GM18498 (cell line): ENCODE results near the gene TRIM31.

Source experiments
- ATAC-seq: cut with Tn5 transposase; IDR thresholded peaks from one replicate; pipeline ENCODE4 v1.9.1; 2021; ENCODE audit warnings: mild to moderate bottlenecking, moderate library complexity; ENCODE audit not compliant: unreplicated experiment

TRIM31 gene

GRCh38 chr6:30087876-30088275, 25.0 kb downstream of the TRIM31 start:
- ATAC-seq = no peak

DNA sequence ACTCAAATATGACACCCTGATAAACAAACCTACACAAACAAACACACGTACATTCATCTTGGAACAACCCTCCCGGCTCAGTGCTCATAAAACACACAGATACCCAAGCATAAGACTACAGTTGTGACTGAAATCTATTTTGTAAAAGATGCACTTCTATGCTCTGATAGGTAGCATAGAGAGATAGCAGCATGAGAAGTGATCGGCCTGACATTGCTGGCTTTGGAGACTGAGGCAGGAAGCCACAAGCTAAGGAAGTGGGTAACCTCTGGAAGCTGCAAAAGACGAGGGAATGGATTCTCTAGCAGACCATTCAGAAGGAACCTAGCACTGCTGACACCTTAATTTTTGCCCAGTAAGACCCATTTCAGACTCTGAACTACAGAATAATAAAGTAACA, 35.7 kb downstream of the TRIM31 start:
- no peak for ATAC-seq

DNA sequence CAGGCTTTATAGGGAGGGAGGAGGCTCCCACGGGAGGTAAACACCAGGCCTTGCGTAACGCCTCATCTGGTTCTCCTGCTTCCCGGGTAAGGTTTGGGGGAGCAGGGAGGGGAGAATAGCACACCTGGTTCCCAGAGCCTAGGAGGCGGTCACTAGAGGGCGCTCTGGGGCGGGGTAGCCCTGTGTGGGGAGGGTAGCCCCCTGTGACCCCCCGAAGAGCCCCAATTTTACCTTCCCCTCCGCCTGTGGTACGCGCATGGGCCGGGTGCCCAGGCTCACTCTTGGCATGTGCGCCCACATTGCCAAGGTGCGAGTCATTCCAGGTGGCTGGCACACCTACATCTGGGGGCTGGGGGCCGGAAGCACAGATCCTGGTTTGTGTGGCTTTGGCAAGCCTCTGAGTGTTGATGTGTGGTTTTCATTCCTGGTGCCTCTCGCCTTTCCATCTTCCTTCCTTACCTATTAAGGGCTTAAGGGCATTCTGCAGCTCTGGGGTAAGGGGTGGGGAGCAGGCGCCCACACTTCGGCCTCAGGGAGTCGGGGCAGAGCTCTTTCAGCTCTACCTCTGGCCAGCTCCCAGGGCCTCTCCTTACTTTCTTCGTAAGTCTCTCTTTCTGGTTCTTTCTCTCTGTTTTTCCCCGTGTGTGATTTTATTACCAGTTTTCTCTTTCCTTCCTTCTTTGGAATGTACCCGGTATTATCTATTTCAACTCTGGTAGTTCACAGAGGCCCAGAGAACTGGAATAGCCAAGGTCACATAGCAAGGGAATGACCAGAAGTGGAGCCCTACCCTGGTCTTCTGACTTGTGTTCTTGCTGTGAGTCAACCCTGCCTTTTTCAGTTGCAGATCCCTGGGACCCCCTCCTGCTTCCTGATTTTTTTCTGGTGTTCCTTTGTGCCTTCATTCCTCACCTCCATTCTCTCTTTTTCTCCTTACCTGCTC, 36.8 kb downstream of the TRIM31 start:
- ATAC-seq = no peak

DNA sequence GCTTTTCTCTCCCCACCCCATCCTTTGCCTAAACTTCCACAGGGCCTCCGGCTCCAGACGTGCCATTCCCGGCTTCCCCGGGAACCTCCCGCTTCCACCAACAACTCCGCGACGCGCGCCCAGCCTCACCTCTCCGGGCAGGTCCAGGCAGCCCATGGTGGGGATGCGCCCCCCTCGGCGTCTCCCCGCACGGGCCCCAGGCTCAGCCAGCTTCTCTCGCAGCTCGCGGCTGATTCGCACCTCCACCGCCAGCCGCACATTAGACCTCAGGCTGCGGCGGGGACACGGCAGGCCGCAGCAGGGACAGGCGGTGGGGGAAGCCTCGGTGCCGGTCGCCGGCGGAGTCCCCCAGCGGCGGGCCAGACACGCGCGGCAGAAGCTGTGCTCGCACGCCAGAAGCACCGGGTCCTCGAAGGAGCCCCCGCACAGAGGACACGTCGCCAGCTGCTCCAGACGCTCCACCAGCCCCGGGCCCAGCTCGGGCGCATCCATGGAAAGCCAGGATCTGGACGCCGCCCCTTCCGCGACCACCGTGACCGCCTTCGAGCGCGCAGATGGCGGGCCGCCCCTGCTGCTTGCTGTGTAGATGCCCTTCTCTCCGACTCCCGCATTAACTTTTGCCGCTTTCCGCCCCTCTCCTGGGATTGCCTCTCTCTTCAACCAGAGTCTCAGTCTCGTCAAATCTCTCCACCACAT, 37.6 kb downstream of the TRIM31 start, which contains the start of gene RNF39:
Gene RNF39 (minus strand): TSS at position 676 of the 696 bp plus-strand sequence. CDS start 184 bp downstream, at position 492.
- ATAC-seq = no peak

GRCh38 chr6:30074331-30075093, 38.4 kb downstream of the TRIM31 start:
- ATAC-seq = no peak

- ATAC-seq = no peak
Measured at GRCh38 chr6:30073489-30074235, 39.2 kb downstream of the TRIM31 start.

DNA sequence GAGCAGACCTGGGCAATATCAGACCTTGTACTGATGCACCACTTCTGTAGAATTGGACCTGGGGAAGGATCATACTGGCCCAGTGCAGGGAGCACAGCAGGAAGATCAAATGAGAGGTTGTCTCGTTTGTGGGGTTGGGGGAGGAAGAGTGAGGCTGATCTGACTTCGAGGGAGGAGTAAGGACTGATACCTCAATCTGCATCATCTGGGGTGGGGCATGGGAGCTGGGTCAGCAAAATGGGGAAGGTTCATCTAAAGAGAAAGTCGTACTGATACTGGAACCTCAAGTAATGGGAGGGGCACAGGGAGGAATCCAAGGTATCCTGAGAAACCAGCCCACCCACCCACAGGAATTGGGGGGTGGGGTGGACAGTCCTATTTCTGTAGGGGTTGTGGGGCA, 41.0 kb downstream of the TRIM31 start:
- ATAC-seq = no peak

- no peak for ATAC-seq
Measured at GRCh38 chr6:30071081-30071818, 41.6 kb downstream of the TRIM31 start.

DNA sequence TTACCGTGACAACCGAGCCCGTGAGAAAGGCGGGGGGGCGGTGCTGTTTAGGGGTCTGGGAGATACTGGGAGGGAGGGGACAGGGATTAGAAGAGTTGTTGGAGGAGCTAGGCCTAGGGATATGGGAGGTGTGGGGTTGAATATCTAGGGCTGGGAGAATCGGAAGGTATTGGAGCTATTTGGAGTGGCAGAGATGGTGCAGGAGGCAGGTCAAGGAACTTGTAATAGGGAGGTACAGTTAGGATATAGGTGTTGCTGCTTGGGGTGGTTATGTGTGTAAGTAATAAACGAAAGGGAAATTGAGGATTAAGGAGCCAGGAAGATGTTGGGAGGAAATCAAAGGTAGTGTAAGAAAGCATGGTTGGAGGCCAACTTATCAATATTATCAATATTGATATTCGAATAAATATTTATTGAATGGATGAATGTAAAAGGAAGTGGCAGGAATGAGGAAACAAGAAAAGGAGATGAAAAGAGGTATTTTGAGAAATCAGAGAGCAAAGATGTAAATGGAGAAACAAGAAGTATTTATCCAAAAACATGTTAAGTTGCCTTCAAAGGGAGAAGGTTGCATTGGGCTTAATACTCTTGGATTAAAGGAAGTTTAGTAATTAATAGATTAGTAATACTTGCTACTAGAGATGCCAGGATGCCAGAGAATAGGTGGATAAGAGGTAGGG, 45.3 kb downstream of the TRIM31 start:
- ATAC-seq = no peak

DNA sequence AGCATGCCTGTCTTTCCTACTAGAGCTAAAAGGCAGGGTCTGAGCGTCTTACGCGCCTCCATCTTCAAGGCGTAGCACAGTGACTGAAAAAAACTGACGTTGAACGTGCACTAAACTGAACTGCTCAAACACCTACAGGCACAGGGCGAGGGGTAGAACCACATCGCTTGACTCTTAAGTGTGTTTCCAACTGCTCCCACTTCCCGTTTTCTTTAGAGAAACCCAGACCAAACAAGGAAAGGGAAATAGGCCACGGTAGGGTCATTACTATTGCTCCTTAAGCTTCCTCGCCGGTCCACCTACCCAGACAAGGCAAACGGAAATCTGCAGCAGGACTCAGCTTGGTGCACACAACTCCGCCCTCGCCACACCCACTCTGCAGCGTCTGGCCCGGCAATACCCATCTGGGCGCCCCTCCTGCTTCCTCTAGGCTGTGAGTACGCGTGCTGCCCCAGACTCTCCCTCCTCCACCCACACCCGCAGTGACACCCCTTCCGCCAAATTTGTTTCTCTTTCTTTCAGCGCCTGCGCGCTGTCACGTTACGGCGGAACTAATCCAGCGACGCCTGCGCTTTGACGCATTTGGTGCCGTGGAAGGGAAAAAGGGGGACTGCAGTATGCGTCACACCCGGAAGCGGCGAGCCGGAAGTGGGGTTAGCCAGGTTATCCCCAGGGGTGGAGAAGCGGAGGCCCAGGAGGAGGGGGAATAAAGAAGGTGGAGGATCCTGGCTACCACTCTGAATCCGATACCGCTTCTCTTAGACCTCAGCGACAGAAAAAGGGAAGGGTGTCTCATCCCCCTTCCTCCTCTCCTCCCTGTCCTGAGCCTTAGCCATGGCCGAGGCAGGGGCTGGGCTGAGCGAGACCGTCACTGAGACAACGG, 46.1 kb downstream of the TRIM31 start, which contains the start of gene PPP1R11:
Gene PPP1R11 (plus strand): TSS at position 622 of the 883 bp plus-strand sequence. CDS start 213 bp downstream, at position 835.
- ATAC-seq = peak; percentile 96

GRCh38 chr6:30066082-30066481, 46.8 kb downstream of the TRIM31 start:
- no peak for ATAC-seq

DNA sequence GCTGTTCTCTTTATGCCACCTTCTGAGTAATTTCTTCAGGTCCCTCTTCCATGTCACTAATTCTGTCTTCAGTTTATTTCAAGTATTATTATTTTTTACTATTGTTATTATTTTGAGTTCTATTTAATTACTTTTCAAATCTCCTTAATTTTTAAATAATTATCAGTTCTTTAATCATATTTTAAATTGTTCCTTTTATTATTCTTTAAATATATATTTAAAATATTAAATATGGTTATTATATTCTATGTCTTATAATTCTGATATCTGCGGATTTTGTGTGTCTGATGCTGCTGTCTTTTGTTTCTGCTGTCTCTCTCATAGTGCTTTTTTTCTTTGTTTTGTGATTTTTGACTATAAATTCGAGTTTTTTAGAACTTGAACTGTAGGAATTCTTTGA, 49.6 kb downstream of the TRIM31 start:
- ATAC-seq = no peak

GRCh38 chr6:30062471-30063178, 50.3 kb downstream of the TRIM31 start:
- ATAC-seq = no peak

GRCh38 chr6:30061858-30062458, 50.9 kb downstream of the TRIM31 start:
- no peak for ATAC-seq

DNA sequence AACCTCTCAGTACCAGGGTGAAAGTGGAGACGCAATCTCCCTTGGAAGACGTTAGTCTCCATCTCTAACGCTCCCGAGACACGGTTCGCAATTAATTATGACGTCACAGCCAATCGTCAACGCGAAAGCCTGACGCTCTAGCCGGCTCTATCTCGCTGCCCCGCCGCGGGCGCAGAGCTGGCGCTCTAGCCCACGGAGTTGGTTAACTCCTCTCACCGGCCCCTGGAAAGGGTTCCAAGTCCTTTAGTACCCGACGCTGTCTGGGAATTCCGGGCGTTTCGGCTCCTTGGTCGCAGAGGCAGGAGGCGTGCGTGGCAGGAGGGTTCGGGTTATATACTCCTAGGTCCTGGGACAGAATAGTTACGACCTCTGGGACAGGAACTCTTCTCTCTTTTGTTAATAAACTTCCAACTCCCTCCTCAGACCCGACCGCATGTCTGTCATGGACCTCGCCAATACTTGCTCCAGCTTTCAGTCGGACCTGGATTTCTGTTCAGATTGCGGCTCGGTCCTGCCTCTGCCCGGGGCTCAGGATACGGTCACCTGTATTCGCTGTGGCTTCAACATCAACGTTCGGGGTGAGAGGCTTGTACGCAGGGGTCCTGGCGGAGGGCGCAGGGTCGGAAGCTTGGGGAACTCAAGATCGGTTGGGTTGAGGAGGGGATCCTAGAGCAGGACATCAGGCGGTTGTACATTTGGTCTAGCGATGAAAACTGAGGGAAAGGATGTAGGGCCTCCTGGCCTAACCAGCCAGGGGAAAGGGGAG, 51.6 kb downstream of the TRIM31 start, which contains the start of gene POLR1H:
Gene POLR1H (plus strand): TSS at position 174 of the 766 bp plus-strand sequence. CDS start 260 bp downstream, at position 434.
- peak; percentile 89 for ATAC-seq

DNA sequence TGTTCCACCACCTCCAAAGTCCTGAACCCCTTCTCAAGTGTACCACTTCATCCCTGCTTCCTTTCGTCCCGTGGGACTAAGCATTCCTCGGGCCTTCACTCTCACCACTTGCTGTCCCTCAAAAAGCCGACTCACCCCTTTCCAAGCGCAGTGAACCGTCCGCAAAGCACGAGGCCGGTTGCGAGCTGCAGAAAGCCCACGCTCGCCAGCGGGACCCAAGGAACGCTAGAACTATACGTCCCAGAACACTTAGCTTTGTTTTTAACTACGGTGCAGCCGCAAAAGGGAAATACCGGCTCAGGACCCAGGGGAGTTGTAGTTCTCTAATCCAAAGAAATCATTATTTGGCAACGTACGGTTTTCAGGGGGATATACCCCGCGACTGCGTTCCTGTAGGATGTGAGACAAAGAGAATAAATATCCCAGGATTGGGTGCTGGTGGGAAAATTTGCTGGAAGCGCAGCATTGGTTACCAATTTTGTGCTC, 52.2 kb downstream of the TRIM31 start:
- peak; percentile 25 for ATAC-seq
